Esophagus squamous epithelium (tissue), 4 donors: ENCODE measurements around the gene TAS2R13.

ENCODE experiments used
- POLR2A ChIP-seq, 4 donors: fragments of 450-650 bp; IDR thresholded peaks; one replicate each; pipeline ENCODE4 v1.6.1; 2017; ENCODE audit warnings: antibody characterized with exemption in 4 of 4, mild to moderate bottlenecking in 4 of 4, moderate library complexity in 3 of 4
- TF ChIP-seq, protein P1 (sequence below), 6 experiments: fragments of 450-650 bp in 4 of 6; fragments of 200-600 bp in 2 of 6; sonication (generic) in 2 of 6; IDR thresholded peaks; one replicate each; pipeline ENCODE4 v1.5.1; 2016 to 2019; ENCODE audit warnings: antibody characterized with exemption in 6 of 6, mild to moderate bottlenecking in 4 of 6, moderate library complexity in 4 of 6

DNA sequence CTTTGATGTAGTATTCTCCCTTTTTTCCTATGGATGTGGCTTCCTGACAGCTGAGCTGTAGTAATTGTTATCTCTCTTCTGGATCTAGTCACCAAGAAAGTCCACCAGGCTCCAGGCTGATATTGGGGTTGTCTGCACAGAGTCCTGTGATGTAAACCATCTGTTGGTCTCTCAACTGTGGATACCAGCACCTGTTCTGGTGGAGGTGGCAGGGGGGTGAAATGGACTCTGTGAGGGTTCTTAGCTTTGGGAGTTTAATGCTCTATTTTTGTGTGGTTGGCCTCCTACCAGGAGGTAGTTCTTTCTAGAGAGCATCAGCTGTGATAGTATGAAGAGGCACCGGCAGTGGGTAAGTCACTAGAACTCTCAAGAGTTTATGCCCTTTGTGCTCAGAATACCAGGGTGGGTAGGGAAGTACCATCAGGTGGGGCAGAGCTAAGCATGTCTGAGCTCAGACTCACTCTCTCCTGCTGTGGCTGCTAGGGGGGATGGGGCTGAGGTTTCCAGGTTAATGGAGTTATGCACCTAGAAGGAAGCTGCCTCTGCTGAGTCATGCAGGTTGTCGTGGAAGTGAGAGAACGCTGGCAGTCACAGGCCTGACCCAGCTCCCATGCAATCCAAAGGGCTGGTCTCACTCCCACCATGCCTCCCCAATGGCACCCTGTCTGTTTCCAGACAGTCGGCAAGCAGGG is 32.7 kb upstream of the TAS2R13 start:
- TF ChIP-seq, protein P1, sequence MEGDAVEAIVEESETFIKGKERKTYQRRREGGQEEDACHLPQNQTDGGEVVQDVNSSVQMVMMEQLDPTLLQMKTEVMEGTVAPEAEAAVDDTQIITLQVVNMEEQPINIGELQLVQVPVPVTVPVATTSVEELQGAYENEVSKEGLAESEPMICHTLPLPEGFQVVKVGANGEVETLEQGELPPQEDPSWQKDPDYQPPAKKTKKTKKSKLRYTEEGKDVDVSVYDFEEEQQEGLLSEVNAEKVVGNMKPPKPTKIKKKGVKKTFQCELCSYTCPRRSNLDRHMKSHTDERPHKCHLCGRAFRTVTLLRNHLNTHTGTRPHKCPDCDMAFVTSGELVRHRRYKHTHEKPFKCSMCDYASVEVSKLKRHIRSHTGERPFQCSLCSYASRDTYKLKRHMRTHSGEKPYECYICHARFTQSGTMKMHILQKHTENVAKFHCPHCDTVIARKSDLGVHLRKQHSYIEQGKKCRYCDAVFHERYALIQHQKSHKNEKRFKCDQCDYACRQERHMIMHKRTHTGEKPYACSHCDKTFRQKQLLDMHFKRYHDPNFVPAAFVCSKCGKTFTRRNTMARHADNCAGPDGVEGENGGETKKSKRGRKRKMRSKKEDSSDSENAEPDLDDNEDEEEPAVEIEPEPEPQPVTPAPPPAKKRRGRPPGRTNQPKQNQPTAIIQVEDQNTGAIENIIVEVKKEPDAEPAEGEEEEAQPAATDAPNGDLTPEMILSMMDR (IDR thresholded peaks at IDR 0.05) = no peak
- no peak for TF ChIP-seq POLR2A (IDR thresholded peaks at IDR 0.05)
